Hematopoietic multipotent progenitor cell (in vitro differentiated cells): ENCODE results near the gene STK26. TPM values are rescaled to one million over a fixed set of nuclear protein-coding genes. Genes with fewer than 3 reads are reported as not detected.
"Not testable (repeated sequence)": the region's sequence is repeated elsewhere in the genome, so short reads cannot be mapped to it uniquely, and the experiment has no call there.

Source experiments
- DNase-seq, 3 donors: peaks; one replicate each; pipeline ENCODE4 v3.0.0-alpha.2; 2011 to 2015; ENCODE audit warnings: low read depth in 2 of 3, low spot score in 2 of 3
- total RNA-seq: library from RNA; depleted of rRNA; stranded (reverse); fragments of >200 nt; gene quantifications from one replicate; pipeline ENCODE4 v1.2.3, GENCODE V29; 2012

Gene STK26
- 17.8 TPM for total RNA-seq

GRCh38 chrX:132022967-132023895, at the start of gene STK26:
TSS of gene STK26 (plus strand) at chrX:132023302. CDS start at chrX:132023618, 316 bp downstream.
- peak; percentile 46 to 81 (median 70) for DNase-seq

GRCh38 chrX:131975851-131976250, 47.3 kb upstream of the STK26 start:
- DNase-seq, result no peak

- DNase-seq, result no peak
These were observed 45.5 kb upstream of the STK26 start for GRCh38 chrX:131977619-131978018.

GRCh38 chrX:131979116-131979515, 44.0 kb upstream of the STK26 start:
- no peak for DNase-seq

GRCh38 chrX:131985526-131986049, 37.5 kb upstream of the STK26 start:
- DNase-seq, result peak in 1 of 3 donors; percentile 36

- DNase-seq, result peak in 2 of 3 donors; percentile 60 to 83
These were observed 35.9 kb upstream of the STK26 start for GRCh38 chrX:131987252-131987651.

- DNase-seq, result no peak
These were observed 34.9 kb upstream of the STK26 start for GRCh38 chrX:131988236-131988635.

- DNase-seq, result no peak
These were observed 22.0 kb upstream of the STK26 start for GRCh38 chrX:132001127-132001526.

- DNase-seq, result no peak
These were observed 18.4 kb upstream of the STK26 start for GRCh38 chrX:132004728-132005127.

GRCh38 chrX:132009350-132009749, 13.8 kb upstream of the STK26 start:
- DNase-seq, result no peak

- not testable (repeated sequence) for DNase-seq
These were observed 12.9 kb upstream of the STK26 start for GRCh38 chrX:132010213-132010612.

- no peak for DNase-seq
These were observed 7.2 kb upstream of the STK26 start for GRCh38 chrX:132015875-132016274.

- no peak for DNase-seq
These were observed 6.3 kb upstream of the STK26 start for GRCh38 chrX:132016628-132017430.

- DNase-seq, result peak in 1 of 3 donors; percentile 46
These were observed 5.5 kb upstream of the STK26 start for GRCh38 chrX:132017431-132018185.

GRCh38 chrX:132022198-132022966, 720 bp upstream of the STK26 start:
- peak in 1 of 3 donors; percentile 24 for DNase-seq

GRCh38 chrX:132023896-132024386, 839 bp downstream of the STK26 start:
- peak in 2 of 3 donors; percentile 33 to 43 for DNase-seq

GRCh38 chrX:132025041-132025440, 1.9 kb downstream of the STK26 start:
- DNase-seq, result peak in 1 of 3 donors; percentile 9

GRCh38 chrX:132030264-132030663, 7.2 kb downstream of the STK26 start:
- no peak for DNase-seq

GRCh38 chrX:132031867-132032266, 8.8 kb downstream of the STK26 start:
- DNase-seq, result no peak
